PC-3 (cell line): Measurements from ENCODE around the gene CHD3. TPM values are rescaled to one million over a fixed set of nuclear protein-coding genes. Genes with fewer than 3 reads are reported as not detected.

Experiments used
- ATAC-seq: fragments of 200-7000 bp; cut with Tn5 transposase; 2 replicates; pipeline ENCODE4 v1.9.1; 2020; ENCODE audit warnings: mild to moderate bottlenecking, moderate library complexity
- BruUV-seq: library from RNA; stranded (reverse); fragments of 400-500 nt; replicated peaks from 2 replicates; lab custom pipeline; 2021; lab: Mats Ljungman, UMichigan
- CTCF ChIA-PET: fragments of 300-600 bp; sonication (Branson Sonifier 250); formaldehyde crosslinking; loops from one replicate; lab custom pipeline; 2022; ENCODE audit warnings: antibody characterized with exemption; lab: Charles Lee
- POLR2A ChIA-PET: fragments of 300-600 bp; sonication (Branson Sonifier 250); formaldehyde crosslinking; loops from one replicate; lab custom pipeline; 2022; ENCODE audit warnings: antibody characterized with exemption; ENCODE audit not compliant: unreplicated experiment; lab: Charles Lee
- DNase-seq: peaks from one replicate; pipeline ENCODE4 v3.0.0-alpha.2; 2015
- H2AFZ ChIP-seq: fragments of 300-600 bp; sonication (generic); 2 replicates; pipeline ENCODE4 v1.6.0; 2016; ENCODE audit warnings: antibody characterized with exemption, low read length
- H3F3A ChIP-seq: fragments of 300-600 bp; sonication (generic); one replicate; pipeline ENCODE4 v1.6.0; 2017; ENCODE audit warnings: antibody characterized with exemption, low read length, control low read depth, mild to moderate bottlenecking; ENCODE audit not compliant: unreplicated experiment
- H3K27ac ChIP-seq: fragments of 300-600 bp; sonication (generic); 2 replicates; pipeline ENCODE4 v1.5.1; 2016; ENCODE audit warnings: mild to moderate bottlenecking, low read length
- H3K27me3 ChIP-seq: fragments of 300-600 bp; sonication (generic); 2 replicates; pipeline ENCODE4 v1.6.1; 2016; ENCODE audit warnings: low read length, mixed read lengths
- H3K36me3 ChIP-seq: fragments of 300-600 bp; sonication (generic); 2 replicates; pipeline ENCODE4 v1.6.1; 2016; ENCODE audit warnings: low read depth, mixed run types, low read length, mixed read lengths
- H3K4me1 ChIP-seq: fragments of 300-600 bp; sonication (generic); 2 replicates; pipeline ENCODE4 v1.5.1; 2016; ENCODE audit warnings: low read length; ENCODE audit not compliant: insufficient read depth
- H3K4me2 ChIP-seq: fragments of 300-600 bp; sonication (generic); 2 replicates; pipeline ENCODE4 v1.6.0; 2016; ENCODE audit warnings: low read length
- H3K4me3 ChIP-seq: fragments of 300-600 bp; sonication (generic); 2 replicates; pipeline ENCODE4 v1.5.1; 2016; ENCODE audit warnings: mild to moderate bottlenecking, low read length, mixed read lengths
- H3K79me2 ChIP-seq: fragments of 300-600 bp; sonication (generic); 2 replicates; pipeline ENCODE4 v1.6.1; 2017; ENCODE audit warnings: low read length, mixed read lengths
- H3K9ac ChIP-seq: fragments of 300-600 bp; sonication (generic); 2 replicates; pipeline ENCODE4 v1.6.0; 2016; ENCODE audit warnings: mild to moderate bottlenecking, low read length
- H3K9me2 ChIP-seq: fragments of 300-600 bp; sonication (generic); replicated peaks from 2 replicates; pipeline ENCODE4 v1.6.1; 2016; ENCODE audit warnings: mixed run types, low read length, mixed read lengths
- H3K9me3 ChIP-seq: fragments of 300-600 bp; sonication (generic); 2 replicates; pipeline ENCODE4 v1.6.1; 2016; ENCODE audit warnings: low read length, mixed read lengths
- H4K20me1 ChIP-seq: fragments of 300-600 bp; sonication (generic); 2 replicates; pipeline ENCODE4 v1.6.1; 2016; ENCODE audit warnings: low read length, mixed read lengths
- EZH2 ChIP-seq: fragments of 300-600 bp; sonication (generic); IDR thresholded peaks from one replicate; pipeline ENCODE4 v1.6.1; 2017; ENCODE audit warnings: antibody characterized with exemption, mild to moderate bottlenecking, low read length; ENCODE audit not compliant: unreplicated experiment
- EZH2phosphoT487 ChIP-seq: fragments of 300-600 bp; sonication (generic); IDR thresholded peaks from 2 replicates; pipeline ENCODE4 v1.6.1; 2018; ENCODE audit warnings: mild to moderate bottlenecking, antibody characterized with exemption, low read length, borderline replicate concordance
- intact Hi-C: fragments of 100-400 bp; cut with micrococcal nuclease; formaldehyde crosslinking; loops from 2 replicates; pipeline ENCODE4 v1.9.0; 2023
- total RNA-seq: library from RNA; depleted of rRNA; stranded (reverse); fragments of >200 nt; gene quantifications from 2 replicates; pipeline ENCODE4 v1.2.3, GENCODE V29; 2014
- TF ChIP-seq, protein P1 (sequence below): fragments of 300-600 bp; sonication (generic); conservative IDR thresholded peaks from 2 replicates; pipeline ENCODE4 v1.5.1; 2017; ENCODE audit warnings: antibody characterized with exemption, low read depth, mild to moderate bottlenecking, low read length

Gene CHD3
- total RNA-seq, 1 experiment from 2014 or later: 102 TPM

DNA sequence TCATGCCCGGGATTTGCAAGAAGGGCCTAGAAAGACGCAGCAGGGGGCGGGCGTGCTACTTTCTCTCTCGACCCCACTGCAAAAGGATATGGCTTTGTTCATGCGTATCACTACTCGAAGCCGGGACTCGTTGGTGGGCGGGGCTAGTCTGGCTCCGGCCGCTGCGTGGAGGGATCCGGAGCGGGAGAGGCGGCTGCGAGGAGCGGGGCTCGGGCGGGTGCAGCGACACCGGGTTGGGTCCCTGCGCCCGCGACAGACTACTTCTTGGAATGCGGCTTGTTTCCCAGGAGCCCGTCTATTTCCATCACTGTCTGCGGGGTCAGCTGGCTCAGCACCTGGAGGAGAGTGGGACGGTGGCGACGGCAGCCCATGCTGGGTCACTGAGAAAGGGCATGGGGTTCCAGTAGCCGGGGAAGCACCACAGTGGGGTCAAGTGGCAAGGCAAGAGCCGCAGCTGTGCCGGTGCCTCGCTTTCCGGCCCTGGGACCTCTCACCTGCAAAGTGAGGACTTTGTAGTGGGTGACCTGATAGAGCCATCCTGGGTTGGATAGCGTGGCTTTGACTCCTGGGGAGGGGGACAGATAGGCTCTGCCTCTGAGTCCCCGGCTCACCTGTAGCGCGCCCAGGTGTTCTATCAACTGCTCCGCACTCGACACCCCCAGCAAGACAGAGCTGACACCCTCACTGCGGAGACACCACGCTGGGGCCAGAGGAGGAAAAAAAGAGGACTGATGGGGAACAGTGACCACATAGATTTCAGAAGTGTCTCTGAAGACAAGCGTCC, 34.4 kb downstream of the CHD3 start:
- POLR2A ChIA-PET: no interaction called here
- CTCF ChIA-PET: no interaction called here
- DNase-seq (no peak), ATAC-seq (no peak)
- Histone ChIP-seq H3K9ac (no peak overlapping the region), H3K4me1 (no peaks in the 10 kb centered on the region), H3K4me2 (no peak overlapping the region), H3K4me3 (no peak overlapping the region), H4K20me1 (no peaks in the 10 kb centered on the region), H2AFZ (no peak overlapping the region), H3K27ac (no peak overlapping the region), H3K79me2 (no peaks in the 10 kb centered on the region), H3F3A (no peaks in the 10 kb centered on the region), H3K9me3 (no peaks in the 10 kb centered on the region), H3K9me2 (no peaks in the 10 kb centered on the region), H3K36me3 (no peaks in the 10 kb centered on the region), H3K27me3 (no peaks in the 10 kb centered on the region)
- BruUV-seq: no TSS peak
- intact Hi-C loops: no loop called here
- no peak for TF ChIP-seq EZH2
- TF ChIP-seq, protein P1, sequence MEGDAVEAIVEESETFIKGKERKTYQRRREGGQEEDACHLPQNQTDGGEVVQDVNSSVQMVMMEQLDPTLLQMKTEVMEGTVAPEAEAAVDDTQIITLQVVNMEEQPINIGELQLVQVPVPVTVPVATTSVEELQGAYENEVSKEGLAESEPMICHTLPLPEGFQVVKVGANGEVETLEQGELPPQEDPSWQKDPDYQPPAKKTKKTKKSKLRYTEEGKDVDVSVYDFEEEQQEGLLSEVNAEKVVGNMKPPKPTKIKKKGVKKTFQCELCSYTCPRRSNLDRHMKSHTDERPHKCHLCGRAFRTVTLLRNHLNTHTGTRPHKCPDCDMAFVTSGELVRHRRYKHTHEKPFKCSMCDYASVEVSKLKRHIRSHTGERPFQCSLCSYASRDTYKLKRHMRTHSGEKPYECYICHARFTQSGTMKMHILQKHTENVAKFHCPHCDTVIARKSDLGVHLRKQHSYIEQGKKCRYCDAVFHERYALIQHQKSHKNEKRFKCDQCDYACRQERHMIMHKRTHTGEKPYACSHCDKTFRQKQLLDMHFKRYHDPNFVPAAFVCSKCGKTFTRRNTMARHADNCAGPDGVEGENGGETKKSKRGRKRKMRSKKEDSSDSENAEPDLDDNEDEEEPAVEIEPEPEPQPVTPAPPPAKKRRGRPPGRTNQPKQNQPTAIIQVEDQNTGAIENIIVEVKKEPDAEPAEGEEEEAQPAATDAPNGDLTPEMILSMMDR: no peak
- TF ChIP-seq EZH2phosphoT487: no peak

DNA sequence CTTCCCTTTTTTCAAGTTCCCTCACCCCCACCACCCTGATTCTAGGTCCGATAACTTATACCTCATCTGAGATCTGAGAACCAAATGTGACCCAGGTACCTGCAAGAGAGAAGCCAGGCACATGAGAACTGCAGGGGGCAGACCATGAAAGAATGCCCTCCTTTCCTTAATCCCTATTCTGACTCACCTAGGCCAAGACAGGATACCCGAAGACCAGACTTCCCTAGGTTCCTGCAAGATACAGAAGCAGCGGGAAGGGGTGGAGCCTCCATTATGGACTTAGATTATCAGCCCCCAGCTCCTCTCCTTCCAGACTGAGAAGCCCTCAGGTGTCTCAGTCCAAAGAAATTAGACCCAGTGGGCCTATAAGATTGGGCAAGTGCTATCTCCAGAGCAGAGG, 39.0 kb downstream of the CHD3 start:
- TF ChIP-seq EZH2phosphoT487 (no peak), EZH2 (no peak)
- TF ChIP-seq, protein P1: no peak
- no peak overlapping the region for H3K9ac ChIP-seq
- H3K4me3 ChIP-seq: no peak overlapping the region
- H3K9me2 ChIP-seq: no peaks in the 10 kb centered on the region
- H3K79me2 ChIP-seq: peaks cover 17% of the 10 kb centered on the region
- H3F3A ChIP-seq: no peaks in the 10 kb centered on the region
- CTCF ChIA-PET: no interaction called here
- no peaks in the 10 kb centered on the region for H3K27me3 ChIP-seq
- no peak overlapping the region for H3K27ac ChIP-seq
- H3K9me3 ChIP-seq: no peaks in the 10 kb centered on the region
- DNase-seq (no peak), ATAC-seq (no peak)
- POLR2A ChIA-PET: no interaction called here
- no peaks in the 10 kb centered on the region for H4K20me1 ChIP-seq
- intact Hi-C loops: no loop called here
- no peaks in the 10 kb centered on the region for H3K36me3 ChIP-seq
- H3K4me2 ChIP-seq: no peak overlapping the region
- H2AFZ ChIP-seq: no peak overlapping the region
- H3K4me1 ChIP-seq: 0 out of 2 replicates have a peak, but pooled peaks cover 5% of the 10 kb centered on the region
- BruUV-seq: no TSS peak
